C4-2B (cell line): ENCODE measurements around the gene PAH.

Experiments used
- ZFX ChIP-seq: fragments of 450-650 bp; IDR thresholded peaks from 2 replicates; pipeline ENCODE4 v1.6.1; 2017
- TF ChIP-seq, protein P1 (sequence below): fragments of 450-650 bp; conservative IDR thresholded peaks from 2 replicates; pipeline ENCODE4 v1.5.1; 2017; ENCODE audit warnings: mild to moderate bottlenecking

DNA sequence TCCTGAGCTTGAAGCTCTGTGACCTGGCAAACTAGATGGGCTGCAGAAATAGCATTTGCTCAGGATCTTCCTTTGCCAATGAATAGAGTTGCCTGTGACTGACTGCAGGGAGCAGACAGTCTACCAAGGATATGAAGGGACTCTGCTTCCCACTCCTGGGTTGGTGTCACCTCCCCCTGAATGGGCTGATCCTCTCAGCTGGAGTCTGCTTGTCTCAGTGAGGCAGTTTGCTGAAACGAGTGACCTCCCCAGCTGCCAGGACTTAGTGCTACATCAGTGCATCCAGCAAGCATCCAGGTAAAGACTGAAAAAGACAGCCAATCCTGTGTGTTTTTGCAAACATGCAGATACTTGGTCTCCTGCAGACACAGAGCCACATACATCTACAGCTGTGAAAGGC is 28.5 kb downstream of the PAH start:
- TF ChIP-seq, protein P1, sequence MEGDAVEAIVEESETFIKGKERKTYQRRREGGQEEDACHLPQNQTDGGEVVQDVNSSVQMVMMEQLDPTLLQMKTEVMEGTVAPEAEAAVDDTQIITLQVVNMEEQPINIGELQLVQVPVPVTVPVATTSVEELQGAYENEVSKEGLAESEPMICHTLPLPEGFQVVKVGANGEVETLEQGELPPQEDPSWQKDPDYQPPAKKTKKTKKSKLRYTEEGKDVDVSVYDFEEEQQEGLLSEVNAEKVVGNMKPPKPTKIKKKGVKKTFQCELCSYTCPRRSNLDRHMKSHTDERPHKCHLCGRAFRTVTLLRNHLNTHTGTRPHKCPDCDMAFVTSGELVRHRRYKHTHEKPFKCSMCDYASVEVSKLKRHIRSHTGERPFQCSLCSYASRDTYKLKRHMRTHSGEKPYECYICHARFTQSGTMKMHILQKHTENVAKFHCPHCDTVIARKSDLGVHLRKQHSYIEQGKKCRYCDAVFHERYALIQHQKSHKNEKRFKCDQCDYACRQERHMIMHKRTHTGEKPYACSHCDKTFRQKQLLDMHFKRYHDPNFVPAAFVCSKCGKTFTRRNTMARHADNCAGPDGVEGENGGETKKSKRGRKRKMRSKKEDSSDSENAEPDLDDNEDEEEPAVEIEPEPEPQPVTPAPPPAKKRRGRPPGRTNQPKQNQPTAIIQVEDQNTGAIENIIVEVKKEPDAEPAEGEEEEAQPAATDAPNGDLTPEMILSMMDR: no peak
- TF ChIP-seq ZFX: no peak
